Gastroesophageal sphincter (tissue), 3 donors: ENCODE results near the gene DISC1.

Experiments used
- EP300 ChIP-seq: sonication (generic); formaldehyde crosslinking; IDR thresholded peaks from one replicate; pipeline ENCODE4 v1.6.1; 2017; ENCODE audit warnings: antibody characterized with exemption, mild to moderate bottlenecking
- POLR2A ChIP-seq, 2 donors: fragments of 450-650 bp; IDR thresholded peaks; one replicate each; pipeline ENCODE4 v1.6.1; 2017; ENCODE audit warnings: antibody characterized with exemption in 2 of 2, mild to moderate bottlenecking in 2 of 2, moderate library complexity in 1 of 2
- TF ChIP-seq, protein P1 (sequence below), 4 experiments: fragments of 200-600 bp in 2 of 4; fragments of 450-650 bp in 2 of 4; sonication (generic) in 1 of 4; IDR thresholded peaks; one replicate each; pipeline ENCODE4 v1.5.1; 2017 to 2019; ENCODE audit warnings: antibody characterized with exemption in 4 of 4, mild to moderate bottlenecking in 2 of 4, moderate library complexity in 2 of 4

DNA sequence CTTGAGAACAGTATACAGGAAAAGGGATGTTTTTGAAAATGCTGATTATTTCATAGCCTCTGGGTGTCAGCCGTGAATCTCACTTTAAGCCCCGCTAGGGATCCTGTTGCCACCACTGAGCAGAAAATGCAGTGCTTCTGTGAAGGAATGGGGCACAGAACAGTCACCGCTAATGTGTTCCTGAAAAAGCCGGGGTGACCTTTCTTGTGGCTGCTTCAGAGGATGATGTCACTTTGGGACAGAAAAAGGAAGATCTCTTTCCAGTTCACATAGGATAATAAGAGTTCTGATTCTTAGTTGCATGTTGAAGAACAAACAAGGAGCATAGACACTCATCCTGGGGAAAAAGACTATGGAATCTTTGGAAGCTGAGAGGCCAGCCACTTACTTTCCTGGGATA, 349.6 kb downstream of the DISC1 start:
- TF ChIP-seq, protein P1, sequence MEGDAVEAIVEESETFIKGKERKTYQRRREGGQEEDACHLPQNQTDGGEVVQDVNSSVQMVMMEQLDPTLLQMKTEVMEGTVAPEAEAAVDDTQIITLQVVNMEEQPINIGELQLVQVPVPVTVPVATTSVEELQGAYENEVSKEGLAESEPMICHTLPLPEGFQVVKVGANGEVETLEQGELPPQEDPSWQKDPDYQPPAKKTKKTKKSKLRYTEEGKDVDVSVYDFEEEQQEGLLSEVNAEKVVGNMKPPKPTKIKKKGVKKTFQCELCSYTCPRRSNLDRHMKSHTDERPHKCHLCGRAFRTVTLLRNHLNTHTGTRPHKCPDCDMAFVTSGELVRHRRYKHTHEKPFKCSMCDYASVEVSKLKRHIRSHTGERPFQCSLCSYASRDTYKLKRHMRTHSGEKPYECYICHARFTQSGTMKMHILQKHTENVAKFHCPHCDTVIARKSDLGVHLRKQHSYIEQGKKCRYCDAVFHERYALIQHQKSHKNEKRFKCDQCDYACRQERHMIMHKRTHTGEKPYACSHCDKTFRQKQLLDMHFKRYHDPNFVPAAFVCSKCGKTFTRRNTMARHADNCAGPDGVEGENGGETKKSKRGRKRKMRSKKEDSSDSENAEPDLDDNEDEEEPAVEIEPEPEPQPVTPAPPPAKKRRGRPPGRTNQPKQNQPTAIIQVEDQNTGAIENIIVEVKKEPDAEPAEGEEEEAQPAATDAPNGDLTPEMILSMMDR (IDR thresholded peaks at IDR 0.05): no peak
- TF ChIP-seq EP300 (no peak), POLR2A (IDR thresholded peaks at IDR 0.05) (no peak)
